H54 (cell line): Measurements from ENCODE around the gene SH3RF3.

Source experiments
- DNase-seq: peaks from one replicate; pipeline ENCODE4 v3.0.0; 2011; ENCODE audit warnings: low spot score, mixed read lengths; ENCODE audit not compliant: insufficient read length
- FAIRE-seq: peaks from 3 replicates; lab custom pipeline; 2011; peaks lifted over from hg19 to GRCh38; lab: Jason Lieb, UNC
- POLR2A ChIP-seq: IDR thresholded peaks from 2 replicates; pipeline ENCODE4 v1.6.1; 2011; ENCODE audit warnings: low read depth, mild to moderate bottlenecking, low read length

Gene SH3RF3

GRCh38 chr2:109242654-109243331, 113.8 kb downstream of the SH3RF3 start:
- no peak for TF ChIP-seq POLR2A
- FAIRE-seq (no peak), DNase-seq (peak; percentile 21)

GRCh38 chr2:109243526-109244303, 114.7 kb downstream of the SH3RF3 start:
- DNase-seq = no peak
- no peak for FAIRE-seq

GRCh38 chr2:109244304-109244582, 115.2 kb downstream of the SH3RF3 start:
- TF ChIP-seq POLR2A = no peak
- no peak for FAIRE-seq
- DNase-seq = no peak

More at GRCh38 chr2:109243526-109244303, 114.7 kb downstream of the SH3RF3 start:
- no peak for TF ChIP-seq POLR2A

- no peak for TF ChIP-seq POLR2A
- no peak for FAIRE-seq
- DNase-seq = no peak
Measured at GRCh38 chr2:109244750-109245382, 115.9 kb downstream of the SH3RF3 start.

- no peak for TF ChIP-seq POLR2A
- DNase-seq (no peak), FAIRE-seq (no peak)
Measured at GRCh38 chr2:109246176-109246575, 117.2 kb downstream of the SH3RF3 start.

- FAIRE-seq (no peak), DNase-seq (no peak)
- no peak for TF ChIP-seq POLR2A
Measured at GRCh38 chr2:109246616-109247015, 117.6 kb downstream of the SH3RF3 start.

GRCh38 chr2:109247340-109247739, 118.3 kb downstream of the SH3RF3 start:
- FAIRE-seq (no peak), DNase-seq (no peak)
- TF ChIP-seq POLR2A = no peak

GRCh38 chr2:109247812-109248211, 118.8 kb downstream of the SH3RF3 start:
- no peak for DNase-seq
- FAIRE-seq = no peak
- TF ChIP-seq POLR2A = no peak

GRCh38 chr2:109248590-109248989, 119.6 kb downstream of the SH3RF3 start:
- FAIRE-seq (no peak), DNase-seq (no peak)

GRCh38 chr2:109253217-109253616, 124.2 kb downstream of the SH3RF3 start:
- DNase-seq = no peak
- TF ChIP-seq POLR2A = no peak
- FAIRE-seq = no peak

More at GRCh38 chr2:109248590-109248989, 119.6 kb downstream of the SH3RF3 start:
- no peak for TF ChIP-seq POLR2A

- no peak for TF ChIP-seq POLR2A
- no peak for FAIRE-seq
- DNase-seq = no peak
Measured at GRCh38 chr2:109254174-109254904, 125.3 kb downstream of the SH3RF3 start.

GRCh38 chr2:109255654-109256053, 126.6 kb downstream of the SH3RF3 start:
- no peak for TF ChIP-seq POLR2A
- no peak for DNase-seq
- no peak for FAIRE-seq

GRCh38 chr2:109256111-109256510, 127.1 kb downstream of the SH3RF3 start:
- no peak for DNase-seq
- no peak for TF ChIP-seq POLR2A
- no peak for FAIRE-seq

- DNase-seq (no peak), FAIRE-seq (no peak)
- TF ChIP-seq POLR2A = no peak
Measured at GRCh38 chr2:109256921-109257320, 127.9 kb downstream of the SH3RF3 start.
